ENCODE results near the gene AMDHD2.
A peak's percentile ranks its signal among the peaks of the same experiment; 100 is the strongest.
"Not testable (repeated sequence)": the region's sequence is repeated elsewhere in the genome, so short reads cannot be mapped to it uniquely, and the experiment has no call there.

The AMDHD2 gene

DNA sequence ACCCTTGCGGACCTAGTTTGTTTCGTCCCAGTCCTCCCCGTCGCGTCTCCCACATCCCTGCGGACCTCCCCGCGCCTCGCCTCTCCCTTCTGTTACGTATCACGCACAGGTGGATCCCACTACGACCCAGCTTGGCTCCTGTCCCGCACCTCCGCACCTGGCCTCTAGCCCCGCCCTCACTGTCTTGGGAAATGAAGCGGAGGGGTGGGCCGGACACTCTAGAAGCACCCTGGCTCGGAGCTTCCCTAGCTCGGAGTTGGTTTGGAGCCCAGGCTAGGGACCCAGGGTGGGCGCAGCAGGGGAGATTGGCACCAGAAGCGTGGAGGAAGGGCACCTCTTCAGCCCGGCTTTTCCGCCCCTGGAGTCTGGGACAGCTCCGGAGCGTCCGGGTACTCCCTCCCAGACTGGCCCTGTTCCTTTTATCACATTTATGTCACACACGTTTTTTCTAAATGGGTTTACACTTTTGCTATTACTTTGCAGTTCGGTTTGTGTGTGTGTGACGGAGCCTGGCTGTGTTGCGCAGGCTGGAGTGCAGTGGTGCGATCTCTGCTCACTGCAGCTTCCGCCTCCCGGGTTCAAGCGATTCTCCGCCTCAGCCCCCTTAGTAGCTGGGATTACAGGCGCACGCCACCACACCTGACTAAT lies 12.4 kb downstream of the AMDHD2 start:
- DNase-seq (ENCODE audit: low read depth, low spot score): peak; percentile 54

DNA sequence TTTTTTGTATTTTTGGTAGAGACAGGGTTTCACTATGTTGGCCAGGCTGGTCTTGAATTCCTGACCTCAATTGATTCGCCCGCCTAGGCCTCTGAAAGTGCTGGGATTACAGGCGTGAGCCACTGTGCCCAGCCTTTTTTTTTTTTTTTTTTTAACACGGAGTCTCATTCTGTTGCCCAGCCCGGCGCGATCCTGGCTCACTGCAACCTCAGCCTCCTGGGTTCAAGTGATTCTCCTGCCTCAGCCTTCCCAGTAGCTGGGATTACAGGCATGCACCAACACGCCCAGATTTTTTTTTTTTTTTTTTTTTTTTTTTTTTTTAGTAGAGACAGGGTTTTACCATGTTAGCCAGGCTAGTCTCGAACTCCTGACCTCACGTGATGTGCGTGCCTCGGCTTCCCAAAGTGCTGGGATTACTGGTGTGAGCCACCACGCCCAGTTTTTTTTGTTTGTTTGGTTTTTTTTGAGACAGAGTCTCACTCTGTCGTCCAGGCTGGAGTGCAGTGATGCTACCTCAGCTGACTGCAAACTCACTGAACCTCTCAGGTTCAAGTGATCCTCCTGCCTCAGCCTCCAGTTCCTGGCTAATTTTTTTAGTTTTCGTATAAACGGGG lies 13.1 kb downstream of the AMDHD2 start:
- DNase-seq (ENCODE audit: low read depth, low spot score): not testable (repeated sequence)

DNA sequence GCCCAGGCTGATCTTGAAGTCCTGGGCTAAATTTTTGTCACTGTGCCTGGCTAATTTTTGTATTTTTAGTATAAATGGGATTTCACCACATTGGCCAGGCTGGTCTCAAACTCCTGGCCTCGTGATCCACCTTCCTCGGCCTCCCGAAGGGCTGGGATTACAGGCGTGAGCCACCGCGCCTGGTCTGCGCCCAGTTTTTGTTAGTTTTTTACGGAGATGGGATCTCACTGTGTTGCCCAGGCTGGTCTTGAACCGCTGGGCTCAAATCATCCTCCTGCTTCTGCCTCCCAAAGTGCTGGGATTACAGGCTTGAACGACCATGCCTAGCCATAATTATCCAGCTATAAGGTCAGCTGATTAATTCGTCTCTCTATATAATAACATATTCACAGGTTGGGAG lies 13.7 kb downstream of the AMDHD2 start:
- no peak for DNase-seq (ENCODE audit: low read depth, low spot score)

DNA sequence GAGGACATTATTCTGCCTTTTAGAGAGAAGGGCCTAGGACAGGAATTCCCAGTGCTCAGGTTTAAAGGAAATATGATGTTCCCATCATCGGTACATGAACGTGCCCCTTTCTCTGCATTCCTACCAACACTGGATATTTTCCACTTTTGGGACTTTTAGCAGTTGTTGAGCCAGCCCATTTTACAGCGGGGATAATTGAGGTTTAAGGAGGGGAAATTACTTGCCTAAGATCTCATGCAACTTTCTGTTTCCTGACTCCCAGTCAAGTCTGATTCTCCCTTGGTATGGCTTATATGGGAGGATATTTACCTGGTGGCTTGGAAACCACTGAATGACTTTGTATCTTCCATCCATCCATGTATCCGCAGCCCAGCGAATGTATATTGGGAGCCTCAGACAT lies 14.2 kb downstream of the AMDHD2 start:
- not testable (repeated sequence) for DNase-seq (ENCODE audit: low read depth, low spot score)

DNA sequence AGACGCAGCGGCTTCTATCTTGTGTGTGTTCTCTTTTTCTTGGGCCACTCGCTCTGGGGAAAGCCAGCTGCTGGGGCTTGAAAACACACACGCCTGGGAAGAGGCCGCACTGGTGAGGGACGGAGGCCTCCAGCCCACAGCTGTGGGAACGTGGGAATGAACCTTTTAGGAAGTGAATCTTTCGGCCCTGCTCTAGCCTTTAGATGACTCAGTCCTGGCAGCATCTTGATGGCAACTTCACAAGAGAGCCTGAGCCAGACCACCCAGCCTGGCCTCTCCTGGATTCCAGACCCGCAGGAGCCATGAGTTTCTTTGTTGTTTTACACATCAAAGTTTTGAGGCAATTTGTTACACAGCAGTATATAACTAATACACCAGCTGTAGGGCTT lies 15.4 kb downstream of the AMDHD2 start:
- DNase-seq (ENCODE audit: low read depth, low spot score): peak; percentile 74

DNA sequence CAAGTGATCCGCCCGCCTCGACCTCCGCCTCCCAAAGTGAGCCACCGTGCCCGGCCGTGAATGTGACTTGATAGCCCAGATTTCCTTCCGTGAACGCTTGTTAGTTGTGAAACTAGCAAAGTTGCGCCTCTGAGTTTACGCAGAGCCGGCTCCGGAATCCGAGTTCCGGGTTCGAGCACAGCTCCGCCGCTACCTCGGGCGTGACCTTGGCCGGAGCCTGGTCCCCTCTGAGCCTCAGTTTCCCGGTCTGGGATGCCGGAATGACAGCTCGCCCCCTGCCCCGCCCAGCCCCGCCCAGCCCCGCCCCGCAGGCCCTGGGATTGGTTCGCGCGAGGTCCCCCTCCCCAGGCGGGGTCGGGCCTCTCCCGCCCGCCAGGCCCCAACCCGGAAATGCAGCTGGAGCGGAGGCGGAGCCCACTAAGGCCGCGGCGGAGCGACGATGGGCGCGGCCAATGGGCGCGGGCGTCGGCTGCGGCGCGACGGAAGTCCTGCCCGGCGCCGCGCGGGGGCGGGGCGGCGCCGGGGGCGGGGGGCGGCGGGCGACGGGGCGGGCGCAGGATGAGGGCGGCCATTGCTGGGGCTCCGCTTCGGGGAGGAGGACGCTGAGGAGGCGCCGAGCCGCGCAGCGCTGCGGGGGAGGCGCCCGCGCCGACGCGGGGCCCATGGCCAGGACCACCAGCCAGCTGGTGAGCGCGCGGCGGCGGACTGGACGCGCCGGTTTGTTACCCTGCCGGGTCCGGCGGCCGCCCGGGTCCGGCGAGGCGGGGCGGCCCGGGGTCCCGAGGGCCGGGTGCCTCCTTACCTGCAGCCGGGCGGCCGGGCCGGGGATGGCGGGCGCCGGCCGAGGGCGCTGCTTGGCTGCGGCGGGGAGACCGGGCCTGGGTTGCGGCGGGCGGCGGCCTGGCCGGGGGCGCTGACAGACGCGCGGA lies 17.5 kb downstream of the AMDHD2 start, which contains the start of gene PDPK1:
Gene PDPK1 (plus strand): TSS at position 571 of the 929 bp plus-strand sequence. CDS start 92 bp downstream, at position 663.
- DNase-seq (ENCODE audit: low read depth, low spot score): peak; percentile 99

DNA sequence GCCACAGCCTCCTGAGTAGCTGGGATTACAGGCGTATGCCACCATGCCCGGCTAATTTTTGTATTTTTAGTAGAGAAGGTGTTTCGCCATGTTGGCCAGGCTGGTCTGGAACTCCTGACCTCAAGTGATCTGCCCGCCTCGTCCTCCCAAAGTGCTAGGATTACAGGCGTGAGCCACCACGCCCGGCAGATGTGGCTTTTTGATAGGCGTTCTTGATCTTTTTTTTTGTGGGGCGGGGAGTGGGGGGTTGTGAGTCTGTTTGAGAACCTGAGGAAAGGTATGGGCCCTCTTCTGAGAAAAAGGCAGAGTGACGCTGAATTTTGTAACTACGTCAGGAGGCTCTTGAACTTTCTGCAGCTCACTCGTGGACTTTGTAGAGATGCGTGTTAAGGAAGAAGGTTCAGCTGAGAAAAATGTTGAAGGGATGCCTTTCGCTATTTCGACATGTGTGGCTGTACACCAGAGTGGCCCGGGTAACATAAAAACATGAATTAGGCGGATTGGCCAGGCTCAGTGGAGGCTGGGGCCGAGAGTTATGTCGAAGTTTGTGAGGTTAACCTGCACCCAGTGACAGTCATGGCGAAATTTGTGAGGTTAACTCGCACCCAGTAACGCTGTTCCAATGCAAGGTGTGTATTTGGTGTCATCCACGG lies 19.1 kb downstream of the AMDHD2 start:
- not testable (repeated sequence) for DNase-seq (ENCODE audit: low read depth, low spot score)

DNA sequence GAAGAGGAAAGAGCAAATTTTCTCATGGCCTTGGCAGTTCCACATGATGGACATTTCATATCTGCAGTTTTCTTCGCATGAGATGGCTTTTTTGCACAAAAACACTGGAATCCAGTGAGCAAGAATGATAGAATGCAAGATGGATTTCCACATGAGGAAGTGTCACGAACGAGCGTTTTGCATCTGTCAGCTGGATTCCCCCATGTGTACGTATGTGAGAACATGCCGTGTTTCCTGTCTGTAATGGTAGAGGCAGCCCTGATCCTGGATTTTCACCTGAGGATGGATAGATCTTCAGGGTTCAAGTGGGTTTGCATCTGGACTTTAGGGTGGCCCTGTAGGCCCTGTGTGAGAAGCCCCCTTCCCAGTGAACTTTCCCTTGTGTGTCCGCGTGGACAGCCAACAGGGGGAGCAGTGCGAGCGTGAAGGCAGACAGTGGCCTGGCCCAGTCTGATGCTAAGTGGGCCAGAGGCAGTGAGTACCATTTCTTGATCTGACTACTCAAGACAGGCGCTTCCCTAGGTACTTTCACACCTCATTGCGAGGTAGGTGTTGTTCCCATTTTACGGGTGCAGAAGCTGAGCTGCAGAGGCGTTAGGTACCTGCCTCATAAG lies 19.8 kb downstream of the AMDHD2 start:
- DNase-seq (ENCODE audit: low read depth, low spot score): not testable (repeated sequence)

DNA sequence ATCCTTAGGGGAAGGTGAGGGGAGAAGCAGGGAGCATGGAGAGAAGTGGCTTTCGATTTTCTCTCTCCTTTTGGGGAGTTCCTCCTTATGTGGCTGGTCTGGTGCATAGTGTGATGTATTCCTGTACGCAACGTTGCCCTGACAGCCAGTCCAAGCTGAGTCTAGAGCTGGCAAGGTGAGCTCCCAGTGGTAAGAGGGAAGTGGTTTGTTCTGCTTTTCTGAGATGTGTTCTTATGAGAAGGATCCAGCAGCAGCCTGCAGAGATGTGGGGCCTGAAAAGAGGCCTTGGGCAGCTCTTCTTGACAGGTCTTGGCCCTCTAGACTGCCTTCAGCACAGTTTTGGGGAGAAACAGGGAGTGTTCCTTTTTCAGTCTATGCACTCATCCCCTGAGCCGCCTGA lies 20.7 kb downstream of the AMDHD2 start:
- DNase-seq (ENCODE audit: low read depth, low spot score): not testable (repeated sequence)

DNA sequence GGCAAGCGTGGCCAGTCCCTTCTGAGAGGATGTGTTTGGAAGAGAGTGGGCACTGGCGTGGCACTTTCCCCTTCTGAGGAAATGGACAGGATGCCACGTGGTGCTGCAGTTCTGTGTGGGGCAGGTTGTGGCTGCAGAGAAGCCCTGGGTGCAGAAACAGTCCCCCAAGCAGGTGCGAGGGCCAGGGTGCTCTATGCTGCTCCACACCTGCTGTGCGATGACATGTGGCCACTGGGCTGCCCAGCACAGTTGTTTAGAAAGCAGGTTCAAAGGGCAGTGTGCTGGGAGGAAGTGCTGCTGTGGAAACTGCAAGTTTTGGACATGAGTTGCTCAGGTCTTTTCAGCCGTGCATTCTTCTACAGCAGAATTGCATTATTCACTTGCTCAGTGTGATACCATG lies 21.2 kb downstream of the AMDHD2 start:
- DNase-seq (ENCODE audit: low read depth, low spot score): not testable (repeated sequence)

DNA sequence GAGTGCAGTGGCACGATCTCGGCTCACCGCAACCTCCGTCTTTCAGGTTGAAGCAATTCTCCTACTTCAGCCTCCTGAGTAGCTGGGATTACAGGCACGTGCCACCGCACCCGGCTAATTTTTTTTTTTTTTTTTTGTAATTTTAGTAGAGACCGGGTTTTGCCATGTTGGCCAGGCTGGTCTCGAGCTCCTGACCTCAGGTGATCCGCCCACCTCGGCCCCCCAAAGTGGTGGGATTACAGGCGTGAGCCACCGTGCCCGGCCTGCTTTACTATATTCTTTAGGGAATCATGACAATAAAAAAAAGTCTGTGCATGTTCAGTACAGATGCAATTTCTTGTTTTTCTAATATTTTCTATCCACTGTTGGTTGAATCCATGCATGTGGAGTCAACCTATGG lies 23.6 kb downstream of the AMDHD2 start:
- DNase-seq (ENCODE audit: low read depth, low spot score): not testable (repeated sequence)

DNA sequence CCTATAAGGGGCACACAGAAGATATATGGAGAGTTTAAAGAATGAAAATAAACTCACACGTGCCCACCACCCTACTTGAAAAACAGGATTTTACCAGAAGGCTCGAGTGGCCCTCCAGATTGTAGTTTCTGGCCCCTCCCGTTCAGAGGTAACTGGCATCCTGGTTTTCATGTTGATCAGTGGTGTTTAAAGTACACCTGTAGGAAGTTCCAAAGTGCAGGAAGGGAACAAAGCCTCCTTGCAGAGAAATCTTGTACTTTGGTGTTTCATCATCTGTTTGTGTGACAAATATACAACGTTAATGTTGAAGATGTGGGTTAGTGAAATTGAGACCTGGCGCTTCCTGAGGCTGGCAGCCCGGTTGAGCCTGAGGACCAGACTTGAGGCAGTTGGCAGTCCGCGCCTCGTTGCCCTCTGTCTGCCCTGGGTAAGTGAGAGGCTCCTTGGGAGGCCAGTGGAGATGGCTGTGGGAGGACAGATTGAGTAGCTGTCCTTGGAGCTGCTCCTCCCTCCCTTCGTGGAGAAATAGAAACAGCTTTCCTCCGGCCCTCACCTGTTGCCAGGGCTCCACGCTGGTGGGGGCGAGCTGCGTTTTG lies 30.2 kb downstream of the AMDHD2 start:
- DNase-seq (ENCODE audit: low read depth, low spot score): not testable (repeated sequence)

DNA sequence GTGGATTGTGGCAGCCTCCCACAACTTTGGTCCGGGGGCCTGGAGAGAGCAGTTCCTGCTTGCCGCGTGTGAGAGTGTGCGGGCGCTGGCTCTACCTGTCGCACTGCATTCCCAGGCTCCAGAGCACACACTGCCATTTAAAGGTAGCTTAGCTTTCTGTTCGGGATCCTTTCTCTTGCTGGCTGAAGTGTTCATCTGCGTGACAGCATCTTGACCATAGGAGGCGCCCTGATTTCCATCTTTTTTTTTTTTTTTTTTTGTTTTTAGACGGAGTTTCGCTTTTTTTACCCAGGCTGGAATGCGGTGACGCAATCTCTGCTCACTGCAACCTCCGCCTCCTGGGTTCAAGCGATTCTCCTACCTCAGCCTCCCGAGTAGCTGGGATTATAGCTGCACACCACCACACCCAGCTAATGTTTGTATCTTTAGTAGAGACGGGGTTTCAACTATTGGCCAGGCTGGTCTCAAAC lies 31.3 kb downstream of the AMDHD2 start:
- not testable (repeated sequence) for DNase-seq (ENCODE audit: low read depth, low spot score)

DNA sequence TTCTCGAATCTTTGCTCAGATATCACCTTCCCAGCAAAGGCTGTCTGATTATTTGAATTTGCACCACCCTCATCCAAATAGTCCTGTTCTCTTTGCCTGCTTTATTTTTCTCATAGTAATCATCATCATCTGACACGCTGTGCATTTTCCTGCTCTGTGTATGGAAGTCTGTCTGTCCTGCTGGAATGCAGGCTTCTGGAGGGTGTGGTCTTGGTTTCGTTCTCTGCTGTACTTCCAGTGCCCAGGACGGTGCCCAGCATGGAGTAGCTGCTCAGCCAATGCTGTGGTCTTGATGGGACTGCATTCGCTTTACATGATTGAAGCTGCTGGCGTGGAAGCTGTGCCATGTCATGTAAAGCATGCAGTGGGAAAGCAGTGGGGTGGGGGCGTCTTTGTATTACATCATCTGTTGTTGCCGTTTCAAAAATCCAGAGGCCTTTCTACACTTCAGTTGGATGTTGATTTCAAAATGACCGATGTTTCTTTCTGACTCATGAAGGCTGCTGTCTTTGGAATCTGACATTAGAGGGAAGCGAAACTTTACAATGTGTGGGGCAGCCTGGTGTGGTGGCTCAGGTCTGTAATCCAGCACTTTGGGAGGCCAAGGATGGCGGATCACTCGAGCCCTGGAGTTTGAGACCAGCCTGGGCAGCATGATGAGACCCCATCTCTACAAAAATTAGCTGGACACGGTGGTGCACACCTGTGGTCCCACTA lies 34.7 kb downstream of the AMDHD2 start:
- DNase-seq (ENCODE audit: low read depth, low spot score): not testable (repeated sequence)

DNA sequence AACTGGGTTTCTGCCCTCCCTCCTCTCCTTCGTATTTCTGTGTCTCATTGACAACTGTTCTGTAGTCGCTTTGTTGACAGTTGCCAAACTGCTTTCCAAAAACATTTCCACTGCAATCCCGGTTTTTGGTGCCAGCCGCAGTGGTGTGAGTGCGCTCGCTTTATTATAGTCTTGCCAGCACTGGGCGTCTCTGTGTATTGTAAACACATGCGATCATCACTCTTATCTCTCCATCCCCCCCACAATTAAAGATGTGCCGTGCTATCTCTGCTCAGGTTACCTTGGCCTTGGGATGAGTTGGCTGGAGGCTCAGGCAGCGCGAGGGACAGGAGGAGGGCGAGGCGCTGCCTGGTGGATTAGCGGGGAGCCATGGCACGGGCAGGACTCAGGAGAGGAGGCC lies 37.0 kb downstream of the AMDHD2 start:
- not testable (repeated sequence) for DNase-seq (ENCODE audit: low read depth, low spot score)

DNA sequence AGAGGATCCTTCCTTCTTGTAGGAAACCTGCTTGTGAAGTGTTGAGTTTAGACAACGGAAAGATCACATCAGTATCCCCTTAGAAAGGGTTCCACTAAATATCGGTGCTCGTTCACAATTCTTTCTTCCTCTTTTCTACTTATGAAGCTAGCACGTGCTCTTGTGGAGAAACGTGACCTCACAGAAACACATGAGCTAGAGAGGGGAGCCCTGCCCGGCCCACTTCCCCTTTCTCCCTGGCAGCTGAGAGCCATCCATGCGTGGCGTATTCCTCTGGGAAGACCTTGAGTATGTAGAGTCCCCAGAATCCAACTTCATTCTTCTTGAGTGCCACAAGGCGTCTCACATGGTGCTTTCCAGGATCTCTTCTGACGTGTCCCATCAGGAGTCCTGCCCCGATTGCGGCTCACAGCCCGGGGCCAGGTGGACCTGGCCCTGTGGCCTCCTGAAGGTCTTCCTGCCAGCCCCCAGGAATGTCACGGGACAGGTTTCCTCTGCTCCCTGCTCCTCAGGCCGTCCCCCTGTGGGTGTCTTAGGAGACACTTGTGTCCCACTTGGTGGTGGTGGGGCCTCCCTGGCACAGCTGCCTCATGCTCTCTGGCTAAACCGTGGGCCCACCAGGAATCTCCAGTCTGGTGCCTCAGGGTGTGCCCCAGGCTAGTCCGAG lies 40.1 kb downstream of the AMDHD2 start:
- not testable (repeated sequence) for DNase-seq (ENCODE audit: low read depth, low spot score)

DNA sequence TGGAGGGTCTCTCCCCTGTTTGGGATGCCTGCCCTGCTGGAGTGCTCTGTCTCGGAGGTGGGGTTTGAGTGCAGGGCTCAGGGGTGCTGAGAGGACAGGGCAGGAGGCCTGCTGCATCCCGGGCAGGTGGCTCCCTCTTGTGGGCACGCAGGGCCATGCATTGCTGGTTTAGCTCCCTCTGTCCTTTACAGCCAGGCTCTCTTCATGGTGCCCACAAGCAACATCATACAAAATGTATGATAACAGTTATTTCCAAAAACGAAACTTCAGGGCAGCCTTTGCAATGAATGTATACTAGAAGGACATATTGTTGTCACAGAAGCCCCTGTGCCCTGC lies 40.6 kb downstream of the AMDHD2 start:
- DNase-seq (ENCODE audit: low read depth, low spot score): not testable (repeated sequence)

DNA sequence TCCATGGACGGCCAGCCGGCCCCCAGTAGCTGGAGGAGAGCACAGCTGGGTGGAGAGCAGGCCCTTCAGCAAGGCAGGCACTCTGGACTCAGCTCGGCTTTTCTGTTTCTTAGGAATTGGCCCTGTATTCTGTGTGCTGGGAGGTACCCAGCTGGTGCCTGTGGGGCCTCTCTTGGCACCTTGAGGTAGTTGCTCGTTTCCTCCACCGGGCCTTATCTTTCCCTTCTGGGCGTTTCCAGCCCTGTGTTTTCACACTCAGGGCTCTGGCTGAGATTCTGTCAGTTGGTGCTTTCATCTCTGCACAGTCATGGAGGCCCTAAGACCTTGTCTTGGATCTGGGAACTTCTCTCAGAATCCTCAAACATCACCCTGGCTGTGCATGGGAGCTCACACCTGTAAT lies 47.3 kb downstream of the AMDHD2 start:
- DNase-seq (ENCODE audit: low read depth, low spot score): not testable (repeated sequence)

DNA sequence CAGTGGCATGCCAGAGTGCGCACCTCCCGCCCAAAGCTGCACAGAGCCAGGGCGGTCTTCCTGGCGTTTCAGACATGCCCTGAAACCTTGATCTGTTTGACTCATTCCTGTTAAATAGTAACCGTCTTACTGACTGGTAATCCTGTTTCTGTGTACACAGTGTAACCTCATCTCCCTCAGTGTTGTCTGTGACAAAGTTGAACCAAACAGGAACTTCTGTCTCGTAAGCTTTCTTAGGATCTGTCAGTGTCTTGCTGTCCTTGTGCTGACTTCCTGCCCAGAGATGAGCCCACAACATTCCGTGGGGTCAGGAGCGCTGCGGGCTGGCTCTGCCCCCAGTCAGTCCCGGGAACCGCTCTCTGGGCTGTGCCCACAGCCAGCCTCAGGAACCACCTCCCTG lies 48.4 kb downstream of the AMDHD2 start:
- not testable (repeated sequence) for DNase-seq (ENCODE audit: low read depth, low spot score)

DNA sequence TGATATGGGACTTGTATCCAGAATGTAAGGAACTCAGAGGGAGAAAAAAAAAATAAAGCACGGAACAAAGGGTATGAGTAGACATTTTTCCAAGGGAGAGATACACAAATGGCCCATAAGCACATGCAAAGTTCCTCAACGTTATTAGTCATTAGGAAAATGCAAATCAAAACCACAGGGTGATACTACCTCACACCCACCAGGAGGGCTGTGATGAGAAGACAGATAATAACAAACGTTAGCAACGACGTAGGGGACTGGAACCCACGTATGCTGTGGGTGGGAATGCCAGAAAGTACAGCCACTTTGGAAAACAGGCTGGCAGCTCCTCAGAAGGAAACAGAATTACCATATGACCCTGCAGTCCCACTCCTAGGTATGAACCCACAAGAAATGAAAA lies 52.5 kb downstream of the AMDHD2 start:
- not testable (repeated sequence) for DNase-seq (ENCODE audit: low read depth, low spot score)
